Liver (tissue), 3 donors: ENCODE data around the gene TP63.

Experiments
- CTCF ChIP-seq: fragments of 150-350 bp; IDR thresholded peaks from 2 replicates; pipeline ENCODE4 v1.5.1; 2017; ENCODE audit warnings: improper control_type of control experiment, low read depth, low read length; ENCODE audit not compliant: missing input control
- EGR1 ChIP-seq, 2 donors: IDR thresholded peaks; 2 replicates each; pipeline ENCODE4 v1.6.1; 2016 to 2018; ENCODE audit warnings: antibody characterized with exemption in 2 of 2, low read depth in 2 of 2
- FOXA1 ChIP-seq: IDR thresholded peaks from 2 replicates; pipeline ENCODE4 v1.6.1; 2016; ENCODE audit warnings: antibody characterized with exemption
- GABPA ChIP-seq, 2 donors: IDR thresholded peaks in 1 of 2; conservative IDR thresholded peaks in 1 of 2; 2 replicates each; pipeline ENCODE4 v1.6.1; 2016; ENCODE audit warnings: antibody characterized with exemption in 2 of 2, mild to moderate bottlenecking in 1 of 2, moderate library complexity in 1 of 2
- HNF4A ChIP-seq, 2 donors: conservative IDR thresholded peaks; 2 replicates each; pipeline ENCODE4 v1.6.1; 2016; ENCODE audit warnings: antibody characterized with exemption in 2 of 2, mild to moderate bottlenecking in 2 of 2
- JUND ChIP-seq, 2 donors: IDR thresholded peaks; 2 replicates each; pipeline ENCODE4 v1.6.1; 2016; ENCODE audit warnings: antibody characterized with exemption in 2 of 2
- MAX ChIP-seq: IDR thresholded peaks from 2 replicates; pipeline ENCODE4 v1.6.1; 2016; ENCODE audit warnings: antibody characterized with exemption
- SP1 ChIP-seq: IDR thresholded peaks from 2 replicates; pipeline ENCODE4 v1.6.1; 2018; ENCODE audit warnings: antibody characterized with exemption, mild to moderate bottlenecking
- TAF1 ChIP-seq: conservative IDR thresholded peaks from 2 replicates; pipeline ENCODE4 v1.6.1; 2016; ENCODE audit warnings: antibody characterized with exemption, mild to moderate bottlenecking
- ZBTB33 ChIP-seq: IDR thresholded peaks from 2 replicates; pipeline ENCODE4 v1.6.1; 2016; ENCODE audit warnings: antibody characterized with exemption
- donor health status: healthy.
- donor health status: healthy.

GRCh38 chr3:189632242-189632641 is 1.1 kb downstream of the TP63 start:
- TF ChIP-seq HNF4A (conservative IDR thresholded peaks at IDR 0.05), result no peak
- no peak for TF ChIP-seq EGR1 (IDR thresholded peaks at IDR 0.05; ENCODE audit: low read depth in 2 of 2)
- TF ChIP-seq CTCF, result no peak
- TF ChIP-seq ZBTB33, result no peak
- no peak for TF ChIP-seq MAX
- TF ChIP-seq GABPA (IDR thresholded peaks at IDR 0.05 in 1 of 2, conservative IDR thresholded peaks at IDR 0.05 in 1 of 2), result no peak
- no peak for TF ChIP-seq FOXA1
- TF ChIP-seq JUND (IDR thresholded peaks at IDR 0.05), result no peak
- TF ChIP-seq TAF1, result no peak
- no peak for TF ChIP-seq SP1
